ENCODE results near the gene LARGE1. TPM values are rescaled to one million over a fixed set of nuclear protein-coding genes. Genes with fewer than 3 reads are reported as not detected.

LARGE1 gene
- total and polyA plus RNA-seq, 2 of the 8 experiments (the other 6 are each of a cell fraction or from before 2014, with no cell fraction given) = 43.7 to 83.0 TPM

DNA sequence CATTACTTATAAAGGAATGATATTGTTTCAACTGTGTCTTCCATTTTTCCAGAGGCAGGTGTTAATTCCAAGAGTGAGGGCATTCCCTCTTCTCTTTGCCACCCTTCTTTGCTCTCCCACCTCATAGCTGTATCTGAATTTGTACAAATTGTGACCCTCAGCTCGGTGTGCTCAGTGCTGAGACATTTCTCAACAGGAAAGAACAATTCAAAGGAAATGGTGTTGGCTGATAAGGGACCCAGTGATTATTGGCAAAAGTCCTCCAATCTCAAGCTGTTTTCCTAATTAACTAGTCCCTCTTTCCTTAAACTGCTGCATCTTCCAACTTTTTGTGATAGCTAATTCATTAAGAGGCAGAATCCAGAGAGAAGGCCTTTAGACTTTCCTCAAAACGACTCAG lies 453.2 kb downstream of the LARGE1 start (continued):
- TF ChIP-seq KDM1A (IDR thresholded peaks at IDR 0.05; ENCODE audit: borderline replicate concordance, low read length) (no peak), TAF7 (optimal IDR thresholded peaks at IDR 0.05; ENCODE audit: borderline replicate concordance, low read depth, low read length) (no peak), SRF (IDR thresholded peaks at IDR 0.05; ENCODE audit: low read depth, low read length) (no peak), CHD7 (IDR thresholded peaks at IDR 0.05; ENCODE audit: insufficient replicate concordance, low read length) (no peak)
